Spinal cord (tissue), 10 donors: Measurements from ENCODE around the gene ZNF410. TPM values are rescaled to one million over a fixed set of nuclear protein-coding genes. Genes with fewer than 3 reads are reported as not detected.

Source experiments
- DNase-seq, 6 donors: peaks; one replicate each; pipeline versions ENCODE4 v3.0.0 to v3.0.0-alpha.2; 2013 to 2015; ENCODE audit warnings: low spot score in 6 of 6, low read depth in 4 of 6
- H3K27ac ChIP-seq: one replicate; pipeline ENCODE4 v1.5.1; 2013; ENCODE audit warnings: low read depth, low read length, control low read depth
- H3K27me3 ChIP-seq: one replicate; pipeline ENCODE4 v1.6.1; 2013; ENCODE audit warnings: low read length; ENCODE audit not compliant: control insufficient read depth, insufficient read depth
- H3K36me3 ChIP-seq: one replicate; pipeline ENCODE4 v1.6.1; 2013; ENCODE audit warnings: low read length; ENCODE audit not compliant: control insufficient read depth, insufficient read depth
- H3K4me1 ChIP-seq: one replicate; pipeline ENCODE4 v1.6.1; 2013; ENCODE audit warnings: low read length; ENCODE audit not compliant: control insufficient read depth, insufficient read depth
- H3K4me3 ChIP-seq: one replicate; pipeline ENCODE4 v1.5.1; 2013; ENCODE audit warnings: low read depth, low read length, control low read depth
- H3K9me3 ChIP-seq: one replicate; pipeline ENCODE4 v1.6.1; 2013; ENCODE audit warnings: low read length; ENCODE audit not compliant: control insufficient read depth, insufficient read depth
- WGBS: methylation state at CpG from one replicate; pipeline ENCODE4 v1.1.5; 2013; ENCODE audit warnings: missing lambda C conversion rate; ENCODE audit not compliant: insufficient coverage; 5-methylcytosine and 5-hydroxymethylcytosine counted together
- polyA plus RNA-seq, 2 donors: library from polyadenylated mRNA; unstranded; fragments of 120-200 nt; gene quantifications; one replicate each; pipeline ENCODE4 v1.2.1, GENCODE V29; 2013; ENCODE audit not compliant: insufficient read length in 2 of 2
- total RNA-seq, 2 donors: library from RNA; depleted of rRNA in 1 of 2; stranded (reverse); fragments of 120-200 nt in 1 of 2; fragments of >200 nt in 1 of 2; gene quantifications; one replicate each; pipeline versions ENCODE4 v1.2.3 to v1.2.4, GENCODE V29; 2013 to 2014
- donor health status: healthy.

The ZNF410 gene
- total and polyA plus RNA-seq, 4 donors, result 44.2 to 70.7 (median 54.5) TPM

GRCh38 chr14:73943083-73943482 is 56.4 kb downstream of the ZNF410 start:
- DNase-seq, result no peak
- H3K4me1 ChIP-seq, result no peaks in the 10 kb centered on the region
- no peak overlapping the region for H3K27ac ChIP-seq
- H3K9me3 ChIP-seq, result no peaks in the 10 kb centered on the region
- peaks cover 67% of the 10 kb centered on the region for H3K36me3 ChIP-seq
- no peaks in the 10 kb centered on the region for H3K27me3 ChIP-seq
- H3K4me3 ChIP-seq, result no peak overlapping the region
- WGBS, result 65% methylated on average over 4 of the region's 4 CpGs

- H3K36me3 ChIP-seq, result peaks cover 65% of the 10 kb centered on the region
- H3K27ac ChIP-seq, result no peak overlapping the region
- no peaks in the 10 kb centered on the region for H3K9me3 ChIP-seq
- 88% methylated on average over 16 of the region's 17 CpGs for WGBS
- peaks cover 9% of the 10 kb centered on the region for H3K4me1 ChIP-seq
- no peak overlapping the region for H3K4me3 ChIP-seq
- DNase-seq, result no peak
- H3K27me3 ChIP-seq, result no peaks in the 10 kb centered on the region
These were observed 57.9 kb downstream of the ZNF410 start for GRCh38 chr14:73944432-73945158.

- peaks cover 60% of the 10 kb centered on the region for H3K36me3 ChIP-seq
- no peak for DNase-seq
- no CpG with 5 or more reads among the region's 4 CpGs for WGBS
- H3K27me3 ChIP-seq, result no peaks in the 10 kb centered on the region
- H3K9me3 ChIP-seq, result no peaks in the 10 kb centered on the region
- H3K4me1 ChIP-seq, result peaks cover 9% of the 10 kb centered on the region
- H3K4me3 ChIP-seq, result no peak overlapping the region
- H3K27ac ChIP-seq, result no peak overlapping the region
These were observed 58.6 kb downstream of the ZNF410 start for GRCh38 chr14:73945159-73945670.

- peaks cover 30% of the 10 kb centered on the region for H3K36me3 ChIP-seq
- peak within 1 kb of the TSS; percentile 96 for H3K27ac ChIP-seq
- H3K27me3 ChIP-seq, result no peaks in the 10 kb centered on the region
- 0% methylated on average over 66 of the region's 70 CpGs for WGBS
- peak within 1 kb of the TSS; percentile 97 for H3K4me3 ChIP-seq
- DNase-seq, result peak; percentile 94 to 99 (median 96)
- peaks cover 15% of the 10 kb centered on the region for H3K4me1 ChIP-seq
- H3K9me3 ChIP-seq, result no peaks in the 10 kb centered on the region
These were observed 63.4 kb downstream of the ZNF410 start, which contains the start of the genes COQ6 and FAM161B for GRCh38 chr14:73949752-73950734. COQ6 (plus strand) TSS chr14:73950302; CDS start chr14:73950333, 31 bp downstream. FAM161B (minus strand) TSS chr14:73950094; CDS start chr14:73950026, 68 bp downstream.

GRCh38 chr14:73953731-73954130 is 67.1 kb downstream of the ZNF410 start:
- Histone ChIP-seq H3K36me3 (peaks cover 44% of the 10 kb centered on the region), H3K27ac (no peak overlapping the region), H3K9me3 (no peaks in the 10 kb centered on the region), H3K4me1 (peaks cover 13% of the 10 kb centered on the region), H3K27me3 (no peaks in the 10 kb centered on the region), H3K4me3 (no peak overlapping the region)
- no peak for DNase-seq
- no CpG with 5 or more reads among the region's 1 CpG for WGBS

- no peak for DNase-seq
- H3K9me3 ChIP-seq, result no peaks in the 10 kb centered on the region
- H3K36me3 ChIP-seq, result peaks cover 54% of the 10 kb centered on the region
- peaks cover 6% of the 10 kb centered on the region for H3K4me1 ChIP-seq
- H3K27ac ChIP-seq, result no peak overlapping the region
- WGBS, result 92% methylated on average over 2 of the region's 5 CpGs
- H3K4me3 ChIP-seq, result no peak overlapping the region
- H3K27me3 ChIP-seq, result no peaks in the 10 kb centered on the region
These were observed 69.0 kb downstream of the ZNF410 start for GRCh38 chr14:73955674-73956073.

- Histone ChIP-seq H3K36me3 (peaks cover 61% of the 10 kb centered on the region), H3K4me1 (no peaks in the 10 kb centered on the region), H3K27ac (no peak overlapping the region), H3K4me3 (no peak overlapping the region), H3K27me3 (no peaks in the 10 kb centered on the region), H3K9me3 (no peaks in the 10 kb centered on the region)
- no peak for DNase-seq
These were observed 71.9 kb downstream of the ZNF410 start for GRCh38 chr14:73958591-73958990.

GRCh38 chr14:73961192-73961591 is 74.5 kb downstream of the ZNF410 start:
- Histone ChIP-seq H3K27me3 (no peaks in the 10 kb centered on the region), H3K27ac (no peak overlapping the region), H3K4me3 (no peak overlapping the region), H3K4me1 (no peaks in the 10 kb centered on the region), H3K36me3 (peaks cover 43% of the 10 kb centered on the region), H3K9me3 (no peaks in the 10 kb centered on the region)
- WGBS, result 95% methylated on average over 12 of the region's 12 CpGs
- DNase-seq, result no peak

GRCh38 chr14:73965216-73965615 is 78.6 kb downstream of the ZNF410 start:
- Histone ChIP-seq H3K36me3 (peaks cover 18% of the 10 kb centered on the region), H3K4me1 (no peaks in the 10 kb centered on the region), H3K27me3 (no peaks in the 10 kb centered on the region), H3K9me3 (no peaks in the 10 kb centered on the region), H3K4me3 (no peak overlapping the region), H3K27ac (no peak overlapping the region)
- 86% methylated on average over 1 of the region's 4 CpGs for WGBS
- DNase-seq, result no peak
